ENCODE measurements around the gene FGF23. TPM values are rescaled to one million over a fixed set of nuclear protein-coding genes. Genes with fewer than 3 reads are reported as not detected.

Gene FGF23
- total RNA-seq = not detected in 2 replicates

DNA sequence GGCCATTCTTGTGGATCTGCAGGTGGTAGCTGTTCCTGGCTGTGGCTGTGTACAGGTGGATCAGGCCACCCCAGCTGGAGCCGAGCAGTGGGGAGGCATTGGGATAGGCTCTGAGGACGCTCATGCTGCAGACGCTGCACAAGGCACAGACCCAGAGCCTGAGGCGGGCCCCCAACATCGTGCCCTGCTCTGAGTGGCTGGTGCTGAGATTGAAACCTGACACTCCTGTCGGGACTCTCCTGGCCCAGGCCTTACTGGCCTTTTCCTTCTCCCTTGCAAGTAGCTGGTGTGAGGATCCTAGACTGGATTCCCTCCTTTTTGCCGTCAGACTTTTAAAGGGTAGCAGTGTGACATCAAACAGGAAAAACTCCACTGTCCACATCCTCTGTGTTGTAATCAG, at the start of gene FGF23:
Gene FGF23 (minus strand): TSS at position 308 of the 400 bp plus-strand sequence. CDS start 130 bp downstream, at position 178.

DNA sequence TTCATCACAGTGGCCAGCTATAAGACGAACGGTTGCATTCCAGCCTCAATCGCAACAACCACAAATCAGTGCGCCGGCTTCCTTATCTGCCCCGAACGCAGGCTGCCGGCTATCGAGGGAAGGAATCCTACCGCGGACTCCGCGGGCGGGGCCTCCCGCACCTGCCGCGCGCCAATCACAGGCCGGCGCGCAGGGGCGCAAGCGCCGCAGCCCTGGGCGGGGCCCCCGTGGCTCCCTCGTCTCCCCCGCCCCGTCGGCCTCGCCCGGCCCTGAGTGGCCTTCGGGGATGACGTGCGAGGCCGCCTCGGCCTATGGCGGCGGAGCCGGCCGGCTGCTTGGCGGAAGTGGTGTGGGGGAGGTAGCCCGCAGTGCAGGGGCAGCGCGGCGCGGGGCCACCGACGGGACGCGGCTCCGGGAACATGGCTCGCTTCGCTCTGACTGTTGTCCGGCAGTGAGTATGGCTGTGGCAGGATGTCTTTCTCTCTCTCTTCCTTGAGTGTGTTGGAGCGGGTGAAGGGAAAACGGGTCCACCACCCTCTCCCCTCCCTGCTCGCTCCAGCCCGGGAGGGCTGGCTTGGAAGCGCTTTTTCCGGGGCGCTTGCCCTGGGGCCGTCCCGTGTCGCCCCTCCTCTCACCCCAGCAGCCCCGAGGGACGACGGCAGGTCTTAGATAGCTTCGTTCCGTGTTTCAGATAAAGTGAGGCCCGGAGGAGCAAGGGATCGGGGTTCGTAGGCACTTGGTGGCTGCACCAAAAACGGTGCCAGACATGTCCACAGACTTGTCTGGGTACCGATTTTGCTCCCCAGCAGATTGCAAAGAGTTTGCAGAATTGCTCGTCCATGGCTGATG, 58.4 kb downstream of the FGF23 start, which contains the start of gene TIGAR:
Gene TIGAR (plus strand): TSS at position 361 of the 849 bp plus-strand sequence. CDS start 59 bp downstream, at position 420.

Other genes starting within 250 kb of the FGF23 start
- gene CCND2, start 106.0 kb downstream of the FGF23 start, total RNA-seq = 48.0 and 137 TPM in 2 replicates
- gene TIGAR, start 58.5 kb downstream of the FGF23 start, total RNA-seq = 7.4 and 12.9 TPM in 2 replicates
- gene FGF6, start 66.1 kb upstream of the FGF23 start, total RNA-seq = not detected in 2 replicates
- gene RAD51AP1, start 159.2 kb upstream of the FGF23 start, total RNA-seq = 0.83 and 26.8 TPM in 2 replicates
- 36.2 and 52.7 TPM in 2 replicates for gene DYRK4, start 182.5 kb upstream of the FGF23 start, total RNA-seq

Data from smooth muscle cell of trachea (primary cell).